Stimulated activated CD4-positive, alpha-beta T cell treated with anti-CD3 and anti-CD28 coated beads, Interleukin-15, amount 100 ng/mL, for 48 hours (primary cell): ENCODE results near the gene SLC9A3.

Experiments used
- DNase-seq, 2 donors: peaks; one replicate each; pipeline ENCODE4 v3.0.0-alpha.2; 2020; ENCODE audit warnings: low read depth in 2 of 2

The SLC9A3 gene

GRCh38 chr5:538801-539468 is 14.7 kb upstream of the SLC9A3 start:
- DNase-seq, result no peak

DNA sequence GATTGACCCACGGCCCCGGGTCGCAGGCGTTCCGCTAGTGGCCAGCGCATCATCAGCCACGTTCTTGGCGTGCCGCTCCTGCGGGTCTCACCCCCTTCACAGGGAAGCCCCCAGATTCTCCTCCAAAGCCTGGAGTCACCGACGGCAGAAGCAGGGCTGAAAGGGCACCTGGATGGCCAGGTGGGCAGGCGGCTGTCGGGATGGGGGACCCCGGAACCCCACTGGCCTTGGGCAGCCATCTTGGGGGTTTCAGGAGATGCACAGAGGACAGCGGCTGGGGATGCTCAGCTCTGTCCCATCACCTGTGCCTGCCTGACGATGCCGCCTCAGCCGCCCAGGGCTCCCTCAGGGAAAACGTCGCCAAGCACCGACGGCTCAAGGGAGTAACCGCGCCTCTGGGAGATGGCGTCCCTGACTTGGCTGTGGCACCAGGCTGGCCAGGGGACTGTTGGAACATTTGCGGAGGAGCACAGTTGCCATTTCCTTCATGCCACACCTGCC is 14.1 kb upstream of the SLC9A3 start:
- no peak for DNase-seq

- no peak for DNase-seq
Observed at GRCh38 chr5:537621-538071, 13.4 kb upstream of the SLC9A3 start.

DNA sequence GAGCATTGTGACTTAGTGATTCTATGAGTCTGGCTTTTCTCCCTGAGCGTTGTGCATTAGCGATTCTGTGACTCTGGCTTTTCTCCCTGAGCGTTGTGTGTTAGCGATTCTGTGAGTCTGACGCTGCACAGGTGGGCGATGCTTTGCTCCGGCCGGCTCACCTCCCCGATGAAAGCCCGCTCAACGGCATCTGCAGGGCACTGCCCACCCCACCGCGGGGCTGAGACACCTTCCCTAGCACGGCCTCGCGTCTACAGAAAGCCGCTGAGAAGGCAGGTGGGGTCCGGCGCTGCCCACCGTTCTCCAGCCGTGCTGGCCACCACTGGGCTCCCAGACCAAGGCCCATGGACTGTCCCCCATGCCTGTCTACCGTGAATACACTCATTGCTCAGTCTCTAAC is 12.8 kb upstream of the SLC9A3 start:
- no peak for DNase-seq

DNA sequence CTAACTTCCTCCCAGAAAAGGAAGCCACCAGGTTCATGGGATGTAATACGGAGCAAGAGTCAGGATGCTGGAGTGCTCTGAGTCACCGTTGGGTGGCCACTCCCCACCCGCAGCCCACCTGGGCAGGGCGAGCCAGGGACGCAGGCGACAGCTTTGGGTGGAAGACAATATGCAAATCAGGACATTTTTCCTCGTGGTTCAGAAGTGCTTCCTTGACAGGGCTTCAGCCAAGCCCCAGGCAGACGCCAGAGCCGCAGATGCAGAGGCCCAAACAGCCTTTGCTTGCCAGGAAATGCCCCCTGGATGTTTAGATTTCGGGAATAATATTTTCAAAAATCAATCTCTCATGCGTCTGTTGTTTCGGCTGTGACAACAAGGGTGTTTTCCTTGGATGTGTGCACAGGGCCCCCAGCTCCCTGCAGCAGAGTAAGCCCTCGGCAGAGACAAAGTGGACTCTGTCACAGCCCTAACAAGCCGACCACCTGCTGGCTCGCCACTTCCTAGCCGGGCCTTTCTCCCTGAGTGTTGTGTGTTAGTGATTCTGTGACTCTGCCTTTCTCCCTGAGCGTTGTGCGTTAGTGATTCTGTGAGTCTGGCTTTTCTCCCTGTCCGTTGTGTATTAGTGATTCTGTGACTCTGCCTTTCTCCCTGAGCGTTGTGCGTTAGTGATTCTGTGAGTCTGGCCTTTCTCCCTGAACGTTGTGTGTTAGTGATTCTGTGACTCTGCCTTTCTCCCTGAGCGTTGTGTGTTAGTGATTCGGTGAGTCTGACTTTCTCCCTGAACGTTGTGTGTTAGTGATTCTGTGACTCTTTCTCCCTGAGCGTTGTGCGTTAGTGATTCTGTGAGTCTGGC is 11.8 kb upstream of the SLC9A3 start:
- DNase-seq, result no peak

DNA sequence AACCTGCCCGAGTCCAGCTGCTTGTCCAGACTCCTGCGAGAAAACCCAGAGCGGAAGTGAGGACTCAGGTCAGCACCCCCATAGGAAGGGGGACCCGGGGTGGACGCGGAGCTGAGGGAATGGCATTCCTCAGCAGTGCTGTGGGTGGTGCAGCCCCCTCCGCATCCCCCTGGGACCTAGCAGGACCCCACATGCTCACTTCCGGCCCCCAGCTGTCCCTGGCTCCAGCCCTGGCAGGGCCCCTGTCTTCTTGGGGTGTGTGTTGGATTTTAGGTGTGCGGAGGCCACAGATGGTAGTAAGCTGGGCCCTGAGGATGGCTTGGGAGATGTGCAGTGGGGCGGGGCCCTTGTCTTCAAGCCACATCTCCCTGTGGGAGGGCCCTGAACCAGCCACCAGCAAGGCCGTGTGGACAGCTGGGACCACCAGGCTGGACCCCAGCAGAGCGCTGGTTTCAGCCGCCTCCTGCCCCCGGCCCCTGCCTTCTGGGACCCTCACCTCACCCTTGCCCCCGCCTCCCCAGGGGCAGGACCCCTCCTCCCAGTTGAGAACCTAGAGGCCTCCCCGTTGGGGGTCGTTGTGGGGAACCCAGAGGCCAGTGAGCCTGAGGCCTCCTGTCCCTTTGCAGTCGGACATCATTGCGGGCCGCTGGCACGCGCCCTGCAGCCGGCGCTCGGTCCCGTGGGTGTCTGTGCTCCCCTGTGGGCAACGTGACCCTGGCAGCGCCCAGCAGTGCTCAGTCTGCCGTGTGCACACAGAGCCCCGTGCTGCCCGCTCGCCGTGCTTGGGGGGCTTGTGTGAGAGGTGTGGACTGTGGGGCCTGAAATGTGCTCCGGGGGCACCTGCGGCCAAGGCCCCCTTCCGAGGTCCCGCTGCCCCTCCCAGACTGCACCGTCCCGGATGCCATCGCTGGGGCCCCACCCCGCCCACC is 10.8 kb upstream of the SLC9A3 start:
- DNase-seq, result no peak

GRCh38 chr5:533955-534742 is 9.9 kb upstream of the SLC9A3 start:
- DNase-seq, result no peak

GRCh38 chr5:533243-533954 is 9.2 kb upstream of the SLC9A3 start:
- no peak for DNase-seq

GRCh38 chr5:532521-533242 is 8.4 kb upstream of the SLC9A3 start:
- DNase-seq, result no peak

DNA sequence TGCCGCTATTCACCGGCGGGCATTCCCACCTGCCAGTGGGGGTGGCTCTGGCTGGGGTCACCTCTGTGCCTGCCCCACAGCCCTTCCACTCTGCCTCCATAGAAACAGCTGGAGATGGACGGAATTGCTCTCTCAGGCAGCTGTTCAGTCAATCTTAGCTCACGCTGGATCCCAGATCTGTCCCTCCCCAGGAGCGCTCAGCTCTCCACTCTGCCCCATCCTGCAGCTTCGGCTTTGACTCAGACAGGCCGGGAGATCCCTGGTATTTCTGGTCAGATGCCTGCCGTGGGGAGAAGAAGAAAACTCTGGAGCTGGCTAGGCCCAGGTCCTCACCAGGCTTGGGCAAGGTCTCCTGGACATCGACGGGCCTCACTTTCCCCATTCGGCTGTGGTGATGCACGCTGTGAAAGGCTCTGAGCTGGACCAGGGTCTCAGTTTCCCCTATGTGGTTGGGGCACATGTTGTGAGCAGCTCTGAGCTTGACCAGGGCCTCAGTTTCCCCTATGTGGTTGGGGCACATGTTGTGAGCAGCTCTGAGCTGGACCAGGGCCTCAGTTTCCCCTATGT is 7.6 kb upstream of the SLC9A3 start:
- no peak for DNase-seq

DNA sequence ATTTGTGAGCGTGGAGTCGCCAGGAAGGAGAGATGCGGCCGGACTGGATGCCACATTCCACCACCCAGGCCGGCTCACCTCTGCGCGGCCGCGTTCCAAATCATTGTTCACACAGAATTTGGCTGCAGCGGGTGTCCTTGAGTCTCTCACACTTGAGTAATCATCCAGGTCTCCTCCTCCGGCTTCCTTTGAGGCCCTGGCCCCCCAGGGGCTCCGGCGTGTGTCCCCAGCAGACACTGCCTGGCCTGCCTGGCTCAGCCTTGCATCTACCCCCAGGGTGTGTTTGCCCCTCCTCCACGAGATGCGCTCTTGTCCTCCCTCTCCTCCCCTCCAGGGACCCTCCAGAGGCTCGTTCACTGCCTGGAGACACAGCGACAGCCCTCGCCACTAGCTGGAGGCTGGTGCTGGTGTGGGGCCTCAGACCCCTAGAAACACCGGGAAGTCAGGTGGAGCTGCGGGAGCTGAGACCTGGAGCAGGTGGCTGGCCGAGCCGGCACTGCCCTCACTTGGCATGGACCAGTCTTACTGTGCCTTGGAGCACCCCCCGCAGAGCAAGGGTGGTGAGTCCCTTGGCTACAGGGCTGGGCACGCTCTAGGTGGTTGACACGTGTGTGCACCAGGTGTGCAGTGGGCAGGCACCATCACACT is 7.0 kb upstream of the SLC9A3 start:
- DNase-seq, result no peak

- DNase-seq, result no peak
Observed at GRCh38 chr5:530001-530955, 6.0 kb upstream of the SLC9A3 start.

- DNase-seq, result no peak
Observed at GRCh38 chr5:528629-529511, 4.6 kb upstream of the SLC9A3 start.

- DNase-seq, result no peak
Observed at GRCh38 chr5:527646-528628, 3.7 kb upstream of the SLC9A3 start.

DNA sequence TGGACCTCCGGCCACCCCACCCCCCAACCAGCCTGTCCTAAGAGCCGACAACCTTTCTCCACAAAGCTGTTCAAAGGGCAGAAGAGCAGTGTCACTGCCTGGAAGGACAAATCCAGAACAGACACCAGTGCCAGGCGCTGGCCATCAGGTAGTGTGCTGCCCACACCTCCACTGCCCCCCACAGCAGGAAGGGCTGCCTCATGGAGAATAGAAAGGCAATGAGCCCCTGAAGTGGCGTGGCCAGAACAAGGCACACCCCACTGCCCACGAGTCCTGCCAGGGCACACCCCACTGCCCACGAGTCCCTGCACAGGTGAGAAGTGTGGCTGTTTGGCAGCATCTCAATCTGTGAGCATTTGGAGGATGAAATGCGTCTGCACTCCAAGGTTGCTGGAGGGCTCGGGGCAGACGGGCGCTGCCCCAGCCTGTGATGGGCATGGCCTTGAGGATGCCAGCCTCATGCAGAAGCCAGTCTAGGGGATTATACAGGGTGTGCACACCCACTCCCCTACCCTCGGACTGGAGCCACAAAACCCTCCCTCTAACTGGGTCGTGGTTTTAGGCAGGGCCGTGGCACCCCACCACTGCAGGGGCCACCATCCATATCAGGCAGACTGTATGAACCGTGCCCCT is 2.3 kb upstream of the SLC9A3 start:
- no peak for DNase-seq
